ENCODE measurements around the gene SNAPC1.

SNAPC1 gene

GRCh38 chr14:61813096-61813606, 50.9 kb downstream of the SNAPC1 start:
- no peaks in the 10 kb centered on the region for H3K27me3 ChIP-seq (ENCODE audit: insufficient read depth, poor library complexity, severe bottlenecking)
- no peak for DNase-seq (ENCODE audit: low read depth in 1 of 2, low spot score in 1 of 2)
- H3K27ac ChIP-seq (replicated peaks): no peak overlapping the region
- TF ChIP-seq POLR2AphosphoS5 (IDR thresholded peaks at IDR 0.05; ENCODE audit: low read depth) (no peak), REST (IDR thresholded peaks at IDR 0.05; ENCODE audit: insufficient replicate concordance, low read depth) (no peak), CTCF (IDR thresholded peaks at IDR 0.05; ENCODE audit: insufficient read depth, low read length) (no peak), SPI1 (IDR thresholded peaks at IDR 0.05; ENCODE audit: borderline replicate concordance, low read depth) (no peak), GABPA (IDR thresholded peaks at IDR 0.05; ENCODE audit: low read depth) (no peak)
- H3K4me3 ChIP-seq (replicated peaks; ENCODE audit: insufficient read depth, low read length): no peak overlapping the region

GRCh38 chr14:61822458-61822857, 60.2 kb downstream of the SNAPC1 start:
- Histone ChIP-seq H3K4me3 (replicated peaks; ENCODE audit: insufficient read depth, low read length) (no peak overlapping the region), H3K27ac (replicated peaks) (no peak overlapping the region), H3K27me3 (ENCODE audit: insufficient read depth, poor library complexity, severe bottlenecking) (no peaks in the 10 kb centered on the region)
- TF ChIP-seq GABPA (IDR thresholded peaks at IDR 0.05; ENCODE audit: low read depth) (no peak), REST (IDR thresholded peaks at IDR 0.05; ENCODE audit: insufficient replicate concordance, low read depth) (no peak), POLR2AphosphoS5 (IDR thresholded peaks at IDR 0.05; ENCODE audit: low read depth) (no peak), SPI1 (IDR thresholded peaks at IDR 0.05; ENCODE audit: borderline replicate concordance, low read depth) (no peak), CTCF (IDR thresholded peaks at IDR 0.05; ENCODE audit: insufficient read depth, low read length) (no peak)
- DNase-seq (ENCODE audit: low read depth in 1 of 2, low spot score in 1 of 2): no peak

GRCh38 chr14:61832783-61833182, 70.6 kb downstream of the SNAPC1 start:
- no peak overlapping the region for H3K27ac ChIP-seq (replicated peaks)
- no peak for TF ChIP-seq SPI1 (IDR thresholded peaks at IDR 0.05; ENCODE audit: borderline replicate concordance, low read depth)
- no peak for TF ChIP-seq GABPA (IDR thresholded peaks at IDR 0.05; ENCODE audit: low read depth)
- TF ChIP-seq POLR2AphosphoS5 (IDR thresholded peaks at IDR 0.05; ENCODE audit: low read depth): no peak
- no peak for TF ChIP-seq CTCF (IDR thresholded peaks at IDR 0.05; ENCODE audit: insufficient read depth, low read length)
- no peak for TF ChIP-seq REST (IDR thresholded peaks at IDR 0.05; ENCODE audit: insufficient replicate concordance, low read depth)
- H3K27me3 ChIP-seq (ENCODE audit: insufficient read depth, poor library complexity, severe bottlenecking): no peaks in the 10 kb centered on the region
- DNase-seq (ENCODE audit: low read depth in 1 of 2, low spot score in 1 of 2): no peak
- H3K4me3 ChIP-seq (replicated peaks; ENCODE audit: insufficient read depth, low read length): no peak overlapping the region

All from HL-60 (cell line).